Measurements from ENCODE around the gene THAP5.

THAP5 gene

DNA sequence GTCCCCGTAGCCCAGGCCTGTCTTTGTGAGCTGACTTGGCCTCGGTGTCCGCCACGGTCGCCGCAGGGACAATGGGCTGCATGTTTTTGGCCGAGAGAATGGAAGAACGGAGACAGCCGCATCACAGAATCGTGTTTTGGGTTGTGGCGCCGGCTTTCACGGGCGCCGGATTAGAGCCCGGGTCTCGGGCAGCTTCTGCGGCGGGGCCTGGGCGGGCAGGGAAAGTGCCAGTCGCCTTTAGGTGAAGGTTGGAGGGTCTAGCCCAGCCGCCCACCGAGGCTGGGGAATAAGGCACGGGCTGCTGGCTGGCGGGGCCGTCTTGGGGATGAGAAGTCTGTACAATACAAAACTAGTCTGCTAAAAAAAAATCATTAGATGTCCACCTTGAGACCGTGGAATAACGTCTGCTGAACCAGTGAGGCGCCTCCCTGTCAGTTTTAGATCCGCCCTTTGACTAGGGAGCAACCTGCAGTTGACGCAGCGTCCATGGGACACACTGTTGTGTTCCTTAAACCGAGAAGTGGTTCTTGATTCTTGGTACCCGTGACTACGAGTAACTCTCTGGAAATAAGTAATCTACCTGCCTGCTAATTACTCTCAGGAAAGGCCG, 745 bp upstream of the THAP5 start:
- DNase-seq, result peak; percentile 42
- in situ Hi-C loops (cut with HindIII; ENCODE audit: low pct_ligation_motif_present, low sequenced_read_pairs), result no loop called here
- Histone ChIP-seq H3K27me3 (replicated peaks) (no peaks in the 10 kb centered on the region), H3K36me3 (replicated peaks) (peaks cover 14% of the 10 kb centered on the region), H3K4me3 (ENCODE audit: low read depth, low read length) (peak overlapping the region; percentile 98), H3K27ac (peak overlapping the region; percentile 96)
- TF ChIP-seq, protein P1, sequence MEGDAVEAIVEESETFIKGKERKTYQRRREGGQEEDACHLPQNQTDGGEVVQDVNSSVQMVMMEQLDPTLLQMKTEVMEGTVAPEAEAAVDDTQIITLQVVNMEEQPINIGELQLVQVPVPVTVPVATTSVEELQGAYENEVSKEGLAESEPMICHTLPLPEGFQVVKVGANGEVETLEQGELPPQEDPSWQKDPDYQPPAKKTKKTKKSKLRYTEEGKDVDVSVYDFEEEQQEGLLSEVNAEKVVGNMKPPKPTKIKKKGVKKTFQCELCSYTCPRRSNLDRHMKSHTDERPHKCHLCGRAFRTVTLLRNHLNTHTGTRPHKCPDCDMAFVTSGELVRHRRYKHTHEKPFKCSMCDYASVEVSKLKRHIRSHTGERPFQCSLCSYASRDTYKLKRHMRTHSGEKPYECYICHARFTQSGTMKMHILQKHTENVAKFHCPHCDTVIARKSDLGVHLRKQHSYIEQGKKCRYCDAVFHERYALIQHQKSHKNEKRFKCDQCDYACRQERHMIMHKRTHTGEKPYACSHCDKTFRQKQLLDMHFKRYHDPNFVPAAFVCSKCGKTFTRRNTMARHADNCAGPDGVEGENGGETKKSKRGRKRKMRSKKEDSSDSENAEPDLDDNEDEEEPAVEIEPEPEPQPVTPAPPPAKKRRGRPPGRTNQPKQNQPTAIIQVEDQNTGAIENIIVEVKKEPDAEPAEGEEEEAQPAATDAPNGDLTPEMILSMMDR (IDR thresholded peaks at IDR 0.05; ENCODE audit: low read depth, low read length, missing control alignments), result no peak

DNA sequence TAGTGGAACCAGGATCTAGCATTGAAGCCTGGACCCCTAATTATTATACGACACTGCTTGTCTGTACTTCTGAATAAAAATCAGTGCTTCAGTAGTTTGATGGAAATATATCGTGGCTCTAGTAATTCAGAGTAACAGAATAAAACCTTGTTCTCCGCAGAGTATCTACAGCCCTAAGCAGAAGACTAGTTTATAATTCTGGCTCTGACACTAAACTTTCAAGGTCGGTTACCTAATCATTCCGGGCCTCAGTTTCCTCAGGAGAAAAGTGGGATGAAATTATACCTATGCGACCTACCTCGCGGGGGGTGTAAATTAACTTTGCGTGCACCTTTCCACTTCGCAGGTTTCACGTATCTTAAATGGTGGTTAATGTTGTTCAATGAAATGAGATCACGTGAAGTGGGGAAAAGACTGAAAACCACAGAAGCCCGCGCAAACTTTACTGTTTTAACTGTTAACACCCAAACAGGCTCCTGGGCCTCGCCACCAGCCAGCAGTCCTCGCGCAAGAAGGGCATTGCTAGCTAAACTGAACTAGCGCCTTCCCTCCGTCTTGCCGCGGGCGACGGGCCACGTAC, 615 bp downstream of the THAP5 start:
- Histone ChIP-seq H3K27me3 (replicated peaks) (no peaks in the 10 kb centered on the region), H3K36me3 (replicated peaks) (peaks cover 11% of the 10 kb centered on the region), H3K4me3 (ENCODE audit: low read depth, low read length) (peak overlapping the region; percentile 98), H3K27ac (peak overlapping the region; percentile 96)
- DNase-seq, result no peak
- TF ChIP-seq, protein P1 (IDR thresholded peaks at IDR 0.05; ENCODE audit: low read depth, low read length, missing control alignments), result no peak
- in situ Hi-C loops (cut with HindIII; ENCODE audit: low pct_ligation_motif_present, low sequenced_read_pairs), result no loop called here

DNA sequence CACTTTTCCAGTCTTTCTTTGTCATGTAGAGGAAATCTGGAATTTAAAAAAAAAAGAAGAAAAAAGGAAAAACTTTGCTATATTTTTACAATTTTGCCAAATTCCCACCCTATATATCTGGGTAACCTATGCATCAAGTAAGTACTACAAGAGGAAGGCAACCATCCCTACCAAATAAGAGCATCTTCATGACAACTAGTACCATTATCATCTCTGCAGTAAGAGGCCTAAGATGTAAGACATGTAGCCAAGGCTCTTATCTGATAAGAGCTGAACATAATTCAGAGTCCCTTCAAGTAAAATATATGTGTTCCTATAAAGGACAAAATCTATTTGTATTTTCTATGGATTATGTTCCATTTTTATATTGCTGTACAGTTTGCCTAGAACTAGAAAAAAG, 3.5 kb downstream of the THAP5 start:
- peaks cover 2% of the 10 kb centered on the region for H3K36me3 ChIP-seq (replicated peaks)
- in situ Hi-C loops (cut with HindIII; ENCODE audit: low pct_ligation_motif_present, low sequenced_read_pairs), result no loop called here
- DNase-seq, result no peak
- TF ChIP-seq, protein P1 (IDR thresholded peaks at IDR 0.05; ENCODE audit: low read depth, low read length, missing control alignments), result no peak
- H3K27ac ChIP-seq, result no peak overlapping the region
- H3K4me3 ChIP-seq (ENCODE audit: low read depth, low read length), result no peak overlapping the region
- no peaks in the 10 kb centered on the region for H3K27me3 ChIP-seq (replicated peaks)

DNA sequence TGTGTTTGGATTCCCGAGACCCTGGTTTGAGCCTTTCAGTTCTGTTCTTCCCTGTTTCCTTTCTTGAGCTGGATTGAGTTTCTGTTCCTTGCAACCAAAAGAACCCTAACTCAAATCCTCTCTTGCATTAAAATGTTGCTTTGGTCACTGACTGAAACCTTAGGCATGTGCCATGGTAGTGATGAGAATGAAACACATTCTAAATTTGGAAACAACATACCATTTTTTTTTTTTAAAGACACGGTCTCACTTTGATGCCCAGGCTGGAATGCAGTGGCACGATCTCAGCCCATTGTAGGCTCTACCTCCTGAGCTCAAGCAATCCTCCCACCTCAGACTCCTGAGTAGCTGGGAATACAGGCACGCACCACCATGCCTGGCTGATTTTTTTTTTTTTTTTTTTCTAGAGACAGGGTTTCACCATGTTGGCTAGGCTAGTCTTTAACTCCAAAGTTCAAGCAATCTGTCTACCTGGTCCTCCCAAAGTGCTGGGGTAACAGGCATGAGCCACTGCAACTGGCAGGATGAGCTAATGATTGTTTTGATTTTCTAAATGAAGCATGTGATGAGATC, 8.4 kb downstream of the THAP5 start:
- DNase-seq, result no peak
- TF ChIP-seq, protein P1 (IDR thresholded peaks at IDR 0.05; ENCODE audit: low read depth, low read length, missing control alignments), result no peak
- in situ Hi-C loops (cut with HindIII; ENCODE audit: low pct_ligation_motif_present, low sequenced_read_pairs), result no loop called here
- Histone ChIP-seq H3K27me3 (replicated peaks) (no peaks in the 10 kb centered on the region), H3K27ac (no peak overlapping the region), H3K36me3 (replicated peaks) (peaks cover 2% of the 10 kb centered on the region), H3K4me3 (ENCODE audit: low read depth, low read length) (no peak overlapping the region)

DNA sequence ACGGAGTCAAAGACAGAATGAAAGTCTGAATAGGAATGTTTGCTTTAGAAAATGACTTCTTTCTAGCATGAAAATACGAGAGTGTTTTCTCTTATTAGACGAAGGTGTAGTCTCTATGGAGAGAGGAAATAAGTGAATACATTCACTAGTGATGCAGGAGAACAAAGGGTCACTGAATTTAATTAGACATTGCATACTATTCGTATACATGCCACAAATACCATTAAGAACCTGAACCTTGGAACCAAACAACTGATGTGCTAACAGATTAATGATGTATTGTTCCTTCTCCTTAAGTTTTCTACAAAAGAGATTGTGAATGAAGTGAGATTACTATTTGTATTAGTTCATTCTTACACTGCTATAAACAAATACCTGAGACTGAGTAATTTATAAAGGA, 10.3 kb downstream of the THAP5 start:
- in situ Hi-C loops (cut with HindIII; ENCODE audit: low pct_ligation_motif_present, low sequenced_read_pairs), result no loop called here
- Histone ChIP-seq H3K27ac (no peak overlapping the region), H3K4me3 (ENCODE audit: low read depth, low read length) (no peak overlapping the region), H3K36me3 (replicated peaks) (no peaks in the 10 kb centered on the region), H3K27me3 (replicated peaks) (no peaks in the 10 kb centered on the region)
- TF ChIP-seq, protein P1 (IDR thresholded peaks at IDR 0.05; ENCODE audit: low read depth, low read length, missing control alignments), result no peak
- DNase-seq, result no peak
